ENCODE measurements around the gene CFAP57. TPM values are rescaled to one million over a fixed set of nuclear protein-coding genes. Genes with fewer than 3 reads are reported as not detected.

CFAP57 gene
- total RNA-seq, 1 experiment from 2014 or later = 0.23 TPM

DNA sequence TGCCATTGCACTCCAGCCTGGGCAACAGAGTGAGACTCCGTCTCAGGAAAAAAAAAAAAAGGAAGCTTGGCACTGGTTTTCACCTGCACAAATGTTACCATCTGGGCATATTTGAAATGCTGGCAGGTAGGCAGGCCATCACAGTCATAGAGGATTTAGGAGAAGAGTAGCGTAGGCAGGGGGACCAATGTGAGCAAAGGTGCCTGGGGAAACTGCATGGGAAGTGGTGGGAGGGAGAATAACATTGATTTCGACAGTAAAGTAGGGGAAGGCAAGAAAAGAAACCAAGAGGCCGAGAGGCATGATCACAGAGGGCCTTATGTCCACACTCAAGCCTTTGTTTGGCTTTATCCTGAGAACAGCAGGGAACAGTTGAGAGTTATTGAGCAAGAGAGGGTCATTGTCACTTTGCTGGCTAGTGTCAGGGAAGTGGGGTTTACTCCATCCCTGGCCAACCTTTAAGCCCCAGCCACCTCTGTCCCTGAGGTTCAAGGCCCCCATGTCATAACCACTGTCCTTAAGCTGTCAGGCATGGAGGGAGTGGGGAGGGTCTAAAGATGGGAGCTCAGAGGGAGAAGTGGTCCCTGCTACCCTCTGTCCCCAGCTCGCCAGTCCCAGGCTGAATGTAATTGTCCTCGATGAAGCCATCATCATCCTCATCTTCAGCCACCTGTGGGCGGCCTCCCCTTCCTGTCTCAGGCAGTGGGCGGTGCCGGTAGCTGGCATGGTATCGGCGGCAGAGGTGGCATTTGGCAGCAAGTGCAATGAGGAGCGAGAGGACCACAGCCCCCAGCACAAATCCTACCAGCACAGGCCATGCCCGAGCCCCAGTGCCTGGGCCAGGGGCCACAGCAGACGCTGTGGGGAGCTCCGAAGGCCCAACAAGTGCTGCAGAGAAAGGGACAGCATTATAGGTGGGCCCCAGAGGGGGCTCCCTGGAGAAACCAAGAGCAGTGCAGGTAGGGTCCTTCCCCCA is 110.4 kb downstream of the CFAP57 start:
- CTCF ChIA-PET = no interaction called here
- Mint-ChIP-seq H3K4me1 (ENCODE audit: low read depth, unreplicated experiment) (peaks cover 15% of the 10 kb centered on the region), H3K4me3 (ENCODE audit: unreplicated experiment) (no peak overlapping the region)

DNA sequence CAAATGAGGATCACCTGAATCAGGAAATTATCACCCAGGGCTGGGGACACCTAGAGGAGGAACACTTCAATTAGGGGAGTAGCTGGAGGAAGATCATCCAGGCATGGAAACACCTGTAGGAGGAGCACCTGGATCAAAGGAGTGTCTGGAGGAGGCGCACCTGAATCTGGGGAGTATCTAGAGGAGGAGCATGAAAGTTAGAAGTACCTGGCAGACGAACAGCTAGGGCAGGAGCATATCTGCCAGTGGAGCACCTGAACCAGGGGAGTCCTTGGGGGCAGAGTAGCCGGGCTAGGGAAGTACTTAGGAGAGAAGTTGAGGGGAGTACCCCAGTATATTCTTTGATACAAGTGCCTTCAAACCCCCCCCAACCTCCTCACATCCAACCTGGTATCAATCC is 111.9 kb downstream of the CFAP57 start:
- H3K36me3 ChIP-seq (ENCODE audit: control insufficient read depth, insufficient read depth, low read length) = no peaks in the 10 kb centered on the region; the same call in none of the 2 replicates
- H3K4me1 ChIP-seq = peaks cover 20% of the 10 kb centered on the region
- H3K36me3 Mint-ChIP-seq (ENCODE audit: insufficient read depth, unreplicated experiment) = peaks cover 5% of the 10 kb centered on the region
- DNase-seq = no peak
- TF ChIP-seq, protein P1, sequence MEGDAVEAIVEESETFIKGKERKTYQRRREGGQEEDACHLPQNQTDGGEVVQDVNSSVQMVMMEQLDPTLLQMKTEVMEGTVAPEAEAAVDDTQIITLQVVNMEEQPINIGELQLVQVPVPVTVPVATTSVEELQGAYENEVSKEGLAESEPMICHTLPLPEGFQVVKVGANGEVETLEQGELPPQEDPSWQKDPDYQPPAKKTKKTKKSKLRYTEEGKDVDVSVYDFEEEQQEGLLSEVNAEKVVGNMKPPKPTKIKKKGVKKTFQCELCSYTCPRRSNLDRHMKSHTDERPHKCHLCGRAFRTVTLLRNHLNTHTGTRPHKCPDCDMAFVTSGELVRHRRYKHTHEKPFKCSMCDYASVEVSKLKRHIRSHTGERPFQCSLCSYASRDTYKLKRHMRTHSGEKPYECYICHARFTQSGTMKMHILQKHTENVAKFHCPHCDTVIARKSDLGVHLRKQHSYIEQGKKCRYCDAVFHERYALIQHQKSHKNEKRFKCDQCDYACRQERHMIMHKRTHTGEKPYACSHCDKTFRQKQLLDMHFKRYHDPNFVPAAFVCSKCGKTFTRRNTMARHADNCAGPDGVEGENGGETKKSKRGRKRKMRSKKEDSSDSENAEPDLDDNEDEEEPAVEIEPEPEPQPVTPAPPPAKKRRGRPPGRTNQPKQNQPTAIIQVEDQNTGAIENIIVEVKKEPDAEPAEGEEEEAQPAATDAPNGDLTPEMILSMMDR (IDR thresholded peaks at IDR 0.05; ENCODE audit: insufficient read depth in 1 of 2, low read depth in 1 of 2, low read length in 1 of 2, severe bottlenecking in 1 of 2, unreplicated experiment in 1 of 2) = no peak
- ChIA-PET POLR2A (no interaction called here), CTCF (no interaction called here)
- intact Hi-C loops (cut with micrococcal nuclease; ENCODE audit: unreplicated experiment) = loop anchor here (2.0 to 10.0 kb wide), 3 partner anchors 49 to 75 kb away; partner anchors contain the start of gene CDC20
- peak overlapping the region; percentile 53; the same call in 1 of the 2 replicates for H3K4me3 ChIP-seq (ENCODE audit: low read depth, low read length)
- H3K9me3 Mint-ChIP-seq (ENCODE audit: unreplicated experiment) = no peaks in the 10 kb centered on the region
- peak overlapping the region; percentile 92 for H3K4me3 Mint-ChIP-seq (ENCODE audit: unreplicated experiment)
- BruUV-seq (replicated peaks) = no TSS peak
- no peaks in the 10 kb centered on the region for H3K9me3 ChIP-seq
- H3K27ac Mint-ChIP-seq (ENCODE audit: unreplicated experiment) = peak overlapping the region; percentile 93
- no peaks in the 10 kb centered on the region for H3K27me3 ChIP-seq (replicated peaks; ENCODE audit: control insufficient read depth, insufficient read depth, low read length)
- H3K27me3 Mint-ChIP-seq (ENCODE audit: insufficient read depth, unreplicated experiment) = no peaks in the 10 kb centered on the region
- peaks cover 15% of the 10 kb centered on the region for H3K4me1 Mint-ChIP-seq (ENCODE audit: low read depth, unreplicated experiment)

More for the DNA sequence above, 110.4 kb downstream of the CFAP57 start:
- Mint-ChIP-seq H3K27ac (ENCODE audit: unreplicated experiment) (no peak overlapping the region), H3K36me3 (ENCODE audit: insufficient read depth, unreplicated experiment) (peaks cover 5% of the 10 kb centered on the region), H3K9me3 (ENCODE audit: unreplicated experiment) (no peaks in the 10 kb centered on the region), H3K27me3 (ENCODE audit: insufficient read depth, unreplicated experiment) (no peaks in the 10 kb centered on the region)
- no peaks in the 10 kb centered on the region; the same call in none of the 2 replicates for H3K36me3 ChIP-seq (ENCODE audit: control insufficient read depth, insufficient read depth, low read length)
- no peaks in the 10 kb centered on the region for H3K9me3 ChIP-seq
- TF ChIP-seq, protein P1 (IDR thresholded peaks at IDR 0.05; ENCODE audit: insufficient read depth in 1 of 2, low read depth in 1 of 2, low read length in 1 of 2, severe bottlenecking in 1 of 2, unreplicated experiment in 1 of 2) = no peak
- peaks cover 23% of the 10 kb centered on the region for H3K4me1 ChIP-seq
- H3K27me3 ChIP-seq (replicated peaks; ENCODE audit: control insufficient read depth, insufficient read depth, low read length) = no peaks in the 10 kb centered on the region
- POLR2A ChIA-PET = no interaction called here
- intact Hi-C loops (cut with micrococcal nuclease; ENCODE audit: unreplicated experiment) = loop anchor here (10.0 kb wide), 1 partner anchor 48 kb away; no protein-coding TSS in a partner anchor
- no peak for DNase-seq
- no peak overlapping the region for H3K4me3 ChIP-seq (ENCODE audit: low read depth, low read length)
- TSS peak; percentile 22 for BruUV-seq (replicated peaks)

DNA sequence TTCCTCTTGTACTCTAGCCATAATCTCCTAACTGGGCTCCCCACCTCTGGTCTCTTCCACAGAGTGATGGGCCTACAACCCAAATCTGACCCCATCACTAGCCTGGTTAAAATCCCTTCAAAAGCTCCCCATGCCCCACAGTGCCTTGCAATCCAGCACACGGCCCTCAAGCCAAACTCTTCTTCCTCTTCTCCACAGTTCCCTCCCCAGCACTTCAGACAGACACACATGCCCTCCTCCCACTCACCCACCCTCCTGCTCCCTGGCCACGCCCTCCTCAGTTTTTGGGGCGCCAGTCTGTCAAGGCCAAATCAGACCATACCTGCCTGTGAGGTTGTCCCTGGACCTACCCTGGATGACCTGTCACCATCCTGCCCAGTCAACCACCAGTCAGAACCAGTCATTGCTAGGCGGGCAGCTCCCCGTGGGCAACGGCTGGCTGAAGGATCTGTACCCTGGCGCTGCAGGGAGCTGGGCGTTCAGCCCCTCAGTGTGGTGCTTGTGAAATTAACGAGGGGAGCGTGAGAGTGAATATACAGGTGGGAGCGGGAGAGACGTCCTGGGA is 112.5 kb downstream of the CFAP57 start:
- no peaks in the 10 kb centered on the region for H3K27me3 Mint-ChIP-seq (ENCODE audit: insufficient read depth, unreplicated experiment)

More for the DNA sequence above, 112.5 kb downstream of the CFAP57 start:
- Histone ChIP-seq H3K4me3 (ENCODE audit: low read depth, low read length) (peak overlapping the region; percentile 53), H3K4me1 (peaks cover 20% of the 10 kb centered on the region), H3K9me3 (no peaks in the 10 kb centered on the region), H3K27me3 (replicated peaks; ENCODE audit: control insufficient read depth, insufficient read depth, low read length) (no peaks in the 10 kb centered on the region), H3K36me3 (ENCODE audit: control insufficient read depth, insufficient read depth, low read length) (no peaks in the 10 kb centered on the region; the same call in none of the 2 replicates)
- peaks cover 15% of the 10 kb centered on the region for H3K4me1 Mint-ChIP-seq (ENCODE audit: low read depth, unreplicated experiment)
- H3K9me3 Mint-ChIP-seq (ENCODE audit: unreplicated experiment) = no peaks in the 10 kb centered on the region
- no peak for DNase-seq
- peak overlapping the region; percentile 93 for H3K27ac Mint-ChIP-seq (ENCODE audit: unreplicated experiment)
- no TSS peak for BruUV-seq (replicated peaks)
- intact Hi-C loops (cut with micrococcal nuclease; ENCODE audit: unreplicated experiment) = loop anchor here (1.0 to 10.0 kb wide), 4 partner anchors 14 to 74 kb away; partner anchors contain the start of gene CDC20
- peak overlapping the region; percentile 92 for H3K4me3 Mint-ChIP-seq (ENCODE audit: unreplicated experiment)
- CTCF ChIA-PET = interaction anchor here (0.7 to 1.8 kb wide), 3 partner anchors 64 to 78 kb away, joined by 5 to 13 read pairs (median 10); partner anchors contain the start of gene CDC20
- TF ChIP-seq, protein P1 (IDR thresholded peaks at IDR 0.05; ENCODE audit: insufficient read depth in 1 of 2, low read depth in 1 of 2, low read length in 1 of 2, severe bottlenecking in 1 of 2, unreplicated experiment in 1 of 2) = no peak
- POLR2A ChIA-PET = interaction anchor here (1.6 to 1.8 kb wide), 2 partner anchors 74 to 78 kb away, joined by 7 to 8 read pairs; partner anchors contain the start of gene CDC20
- H3K36me3 Mint-ChIP-seq (ENCODE audit: insufficient read depth, unreplicated experiment) = peaks cover 5% of the 10 kb centered on the region
